Esophagus squamous epithelium (tissue), 4 donors: ENCODE data around the gene CATSPERE.

Experiments
- CTCF ChIP-seq, 6 experiments: fragments of 450-650 bp in 4 of 6; fragments of 200-600 bp in 2 of 6; sonication (generic) in 2 of 6; IDR thresholded peaks; one replicate each; pipeline ENCODE4 v1.5.1; 2016 to 2019; ENCODE audit warnings: antibody characterized with exemption in 6 of 6, mild to moderate bottlenecking in 4 of 6, moderate library complexity in 4 of 6
- POLR2A ChIP-seq, 4 donors: fragments of 450-650 bp; IDR thresholded peaks; one replicate each; pipeline ENCODE4 v1.6.1; 2017; ENCODE audit warnings: antibody characterized with exemption in 4 of 4, mild to moderate bottlenecking in 4 of 4, moderate library complexity in 3 of 4

GRCh38 chr1:244497805-244498204 is 36.7 kb downstream of the CATSPERE start:
- no peak for TF ChIP-seq CTCF (IDR thresholded peaks at IDR 0.05)
- no peak for TF ChIP-seq POLR2A (IDR thresholded peaks at IDR 0.05)
